Measurements from ENCODE around the gene HSD17B8. TPM values are rescaled to one million over a fixed set of nuclear protein-coding genes. Genes with fewer than 3 reads are reported as not detected.

HSD17B8 gene
- total and polyA plus RNA-seq, 2 experiments from 2014 or later: 4.3 to 8.9 TPM

DNA sequence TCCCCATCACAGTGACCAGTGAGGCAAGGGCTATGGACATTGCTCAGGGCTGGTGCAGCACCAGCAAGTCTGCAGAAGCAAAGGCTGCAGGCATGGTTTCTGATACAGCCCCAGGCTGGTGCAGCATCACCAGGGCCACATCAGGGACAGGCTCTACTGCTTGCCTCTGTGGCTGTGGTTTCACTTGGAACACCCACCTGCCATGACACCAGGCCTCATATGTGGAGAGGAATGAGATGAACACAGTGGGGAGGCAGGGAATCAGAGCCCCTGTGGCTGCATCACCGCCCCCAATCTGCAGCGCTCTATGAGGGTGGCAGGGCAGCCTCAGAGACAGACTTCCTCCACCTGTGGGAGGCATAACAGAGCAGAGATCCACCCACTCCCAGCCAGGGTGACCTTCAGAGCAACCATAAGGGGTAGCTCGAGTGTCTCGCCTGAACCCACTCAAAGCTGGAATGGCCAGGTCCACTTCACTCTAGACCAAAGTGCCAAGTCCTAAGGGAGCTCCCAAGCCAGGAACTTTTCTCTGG is 11.7 kb downstream of the HSD17B8 start:
- TF ChIP-seq JUNB (IDR thresholded peaks at IDR 0.05; ENCODE audit: unreplicated experiment) (no peak), POLR2AphosphoS5 (IDR thresholded peaks at IDR 0.05; ENCODE audit: low read depth) (no peak), ETS1 (IDR thresholded peaks at IDR 0.05) (no peak)
- peaks cover 7% of the 10 kb centered on the region; the same call in 1 of the 2 replicates for H3F3A ChIP-seq (replicated peaks; ENCODE audit: low read depth)
- Mint-ChIP-seq H3K4me3 (no peak overlapping the region), H3K36me3 (ENCODE audit: low read depth) (no peaks in the 10 kb centered on the region; the same call in 1 of the 3 replicates), H3K27ac (no peak overlapping the region), H3K9me3 (peaks cover 3% of the 10 kb centered on the region; the same call in 1 of the 3 replicates), H3K4me1 (peaks cover 31% of the 10 kb centered on the region), H3K27me3 (ENCODE audit: insufficient read depth, low read depth, poor library complexity) (peaks cover 78% of the 10 kb centered on the region)
- H3K4me1 ChIP-seq (ENCODE audit: insufficient read depth): peaks cover 32% of the 10 kb centered on the region
- no peaks in the 10 kb centered on the region for H3K9me2 ChIP-seq (ENCODE audit: insufficient read depth)
- H3K4me3 ChIP-seq: no peak overlapping the region
- H3K36me3 ChIP-seq (ENCODE audit: insufficient read depth): no peaks in the 10 kb centered on the region
- ATAC-seq (no peak), DNase-seq (ENCODE audit: low spot score) (no peak)
- no peak overlapping the region for H3K27ac ChIP-seq (ENCODE audit: low read depth)
- peaks cover 10% of the 10 kb centered on the region for H4K20me1 ChIP-seq (replicated peaks; ENCODE audit: insufficient read depth)
- H2AFZ ChIP-seq: no peak overlapping the region
- H3K4me2 ChIP-seq: no peak overlapping the region
- H3K79me2 ChIP-seq (replicated peaks; ENCODE audit: insufficient read depth): no peaks in the 10 kb centered on the region
- H3K27me3 ChIP-seq (ENCODE audit: insufficient read depth): peaks cover 99% of the 10 kb centered on the region

- peaks cover 93% of the 10 kb centered on the region for H3K27me3 ChIP-seq (ENCODE audit: insufficient read depth)
- no peaks in the 10 kb centered on the region for H3K79me2 ChIP-seq (replicated peaks; ENCODE audit: insufficient read depth)
- DNase-seq (ENCODE audit: low spot score) (no peak), ATAC-seq (no peak)
- no peak overlapping the region for H2AFZ ChIP-seq
- peaks cover 70% of the 10 kb centered on the region for H3K27me3 Mint-ChIP-seq (ENCODE audit: insufficient read depth, low read depth, poor library complexity)
- peaks cover 21% of the 10 kb centered on the region for H3K4me1 ChIP-seq (ENCODE audit: insufficient read depth)
- H3K36me3 ChIP-seq (ENCODE audit: insufficient read depth): no peaks in the 10 kb centered on the region
- H3K9me3 Mint-ChIP-seq: peaks cover 3% of the 10 kb centered on the region; the same call in 1 of the 3 replicates
- H4K20me1 ChIP-seq (replicated peaks; ENCODE audit: insufficient read depth): peaks cover 8% of the 10 kb centered on the region
- H3K4me2 ChIP-seq: no peak overlapping the region
- H3K27ac ChIP-seq (ENCODE audit: low read depth): no peak overlapping the region
- no peaks in the 10 kb centered on the region for H3K9me2 ChIP-seq (ENCODE audit: insufficient read depth)
- peaks cover 4% of the 10 kb centered on the region; the same call in 1 of the 2 replicates for H3F3A ChIP-seq (replicated peaks; ENCODE audit: low read depth)
- H3K27ac Mint-ChIP-seq: no peak overlapping the region
- H3K4me3 Mint-ChIP-seq: no peak overlapping the region
- H3K4me1 Mint-ChIP-seq: peaks cover 23% of the 10 kb centered on the region
- no peak overlapping the region for H3K4me3 ChIP-seq
- H3K36me3 Mint-ChIP-seq (ENCODE audit: low read depth): no peaks in the 10 kb centered on the region; the same call in 2 of the 3 replicates
- TF ChIP-seq ZNF114 (CRISPR knock-in tag; IDR thresholded peaks at IDR 0.05): no peak
- no peak for TF ChIP-seq CREB1 (CRISPR knock-in tag; IDR thresholded peaks at IDR 0.05; ENCODE audit: low read depth)
- TF ChIP-seq EZH2 (IDR thresholded peaks at IDR 0.05; ENCODE audit: low read depth, unreplicated experiment): no peak
- TF ChIP-seq, protein P1, sequence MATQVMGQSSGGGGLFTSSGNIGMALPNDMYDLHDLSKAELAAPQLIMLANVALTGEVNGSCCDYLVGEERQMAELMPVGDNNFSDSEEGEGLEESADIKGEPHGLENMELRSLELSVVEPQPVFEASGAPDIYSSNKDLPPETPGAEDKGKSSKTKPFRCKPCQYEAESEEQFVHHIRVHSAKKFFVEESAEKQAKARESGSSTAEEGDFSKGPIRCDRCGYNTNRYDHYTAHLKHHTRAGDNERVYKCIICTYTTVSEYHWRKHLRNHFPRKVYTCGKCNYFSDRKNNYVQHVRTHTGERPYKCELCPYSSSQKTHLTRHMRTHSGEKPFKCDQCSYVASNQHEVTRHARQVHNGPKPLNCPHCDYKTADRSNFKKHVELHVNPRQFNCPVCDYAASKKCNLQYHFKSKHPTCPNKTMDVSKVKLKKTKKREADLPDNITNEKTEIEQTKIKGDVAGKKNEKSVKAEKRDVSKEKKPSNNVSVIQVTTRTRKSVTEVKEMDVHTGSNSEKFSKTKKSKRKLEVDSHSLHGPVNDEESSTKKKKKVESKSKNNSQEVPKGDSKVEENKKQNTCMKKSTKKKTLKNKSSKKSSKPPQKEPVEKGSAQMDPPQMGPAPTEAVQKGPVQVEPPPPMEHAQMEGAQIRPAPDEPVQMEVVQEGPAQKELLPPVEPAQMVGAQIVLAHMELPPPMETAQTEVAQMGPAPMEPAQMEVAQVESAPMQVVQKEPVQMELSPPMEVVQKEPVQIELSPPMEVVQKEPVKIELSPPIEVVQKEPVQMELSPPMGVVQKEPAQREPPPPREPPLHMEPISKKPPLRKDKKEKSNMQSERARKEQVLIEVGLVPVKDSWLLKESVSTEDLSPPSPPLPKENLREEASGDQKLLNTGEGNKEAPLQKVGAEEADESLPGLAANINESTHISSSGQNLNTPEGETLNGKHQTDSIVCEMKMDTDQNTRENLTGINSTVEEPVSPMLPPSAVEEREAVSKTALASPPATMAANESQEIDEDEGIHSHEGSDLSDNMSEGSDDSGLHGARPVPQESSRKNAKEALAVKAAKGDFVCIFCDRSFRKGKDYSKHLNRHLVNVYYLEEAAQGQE (IDR thresholded peaks at IDR 0.05; ENCODE audit: unreplicated experiment): no peak
- no peak for TF ChIP-seq ZNF331 (CRISPR knock-in tag; IDR thresholded peaks at IDR 0.05; ENCODE audit: low read depth)
- TF ChIP-seq NANOG (IDR thresholded peaks at IDR 0.05; ENCODE audit: borderline replicate concordance): no peak
- no peak for TF ChIP-seq STAT1 (IDR thresholded peaks at IDR 0.05; ENCODE audit: unreplicated experiment)
- no peak for TF ChIP-seq CTCF (conservative IDR thresholded peaks at IDR 0.05; ENCODE audit: low read depth in 2 of 2)
- TF ChIP-seq POLR2AphosphoS5 (IDR thresholded peaks at IDR 0.05; ENCODE audit: low read depth): no peak
- no peak for TF ChIP-seq JUNB (IDR thresholded peaks at IDR 0.05; ENCODE audit: unreplicated experiment)
- TF ChIP-seq ETS1 (IDR thresholded peaks at IDR 0.05): no peak
- TF ChIP-seq EZH2phosphoT487 (IDR thresholded peaks at IDR 0.05; ENCODE audit: unreplicated experiment): no peak
These were observed 12.8 kb downstream of the HSD17B8 start for GRCh38 chr6:33217246-33217645.

All from GM23338 (cell line).